DND-41 (cell line): ENCODE measurements around the gene GUCD1.

Experiments
- CTCF ChIP-seq: IDR thresholded peaks from 2 replicates; pipeline ENCODE4 v1.5.1; 2012; ENCODE audit warnings: borderline replicate concordance, low read length, moderate library complexity, mild to moderate bottlenecking; ENCODE audit not compliant: poor library complexity, severe bottlenecking; ENCODE audit errors: extremely low read depth
- EZH2 ChIP-seq: IDR thresholded peaks from 3 replicates; pipeline ENCODE4 v1.6.1; 2012; ENCODE audit warnings: borderline replicate concordance, low read depth, mild to moderate bottlenecking, moderate library complexity, low read length, inconsistent platforms; ENCODE audit not compliant: severe bottlenecking

DNA sequence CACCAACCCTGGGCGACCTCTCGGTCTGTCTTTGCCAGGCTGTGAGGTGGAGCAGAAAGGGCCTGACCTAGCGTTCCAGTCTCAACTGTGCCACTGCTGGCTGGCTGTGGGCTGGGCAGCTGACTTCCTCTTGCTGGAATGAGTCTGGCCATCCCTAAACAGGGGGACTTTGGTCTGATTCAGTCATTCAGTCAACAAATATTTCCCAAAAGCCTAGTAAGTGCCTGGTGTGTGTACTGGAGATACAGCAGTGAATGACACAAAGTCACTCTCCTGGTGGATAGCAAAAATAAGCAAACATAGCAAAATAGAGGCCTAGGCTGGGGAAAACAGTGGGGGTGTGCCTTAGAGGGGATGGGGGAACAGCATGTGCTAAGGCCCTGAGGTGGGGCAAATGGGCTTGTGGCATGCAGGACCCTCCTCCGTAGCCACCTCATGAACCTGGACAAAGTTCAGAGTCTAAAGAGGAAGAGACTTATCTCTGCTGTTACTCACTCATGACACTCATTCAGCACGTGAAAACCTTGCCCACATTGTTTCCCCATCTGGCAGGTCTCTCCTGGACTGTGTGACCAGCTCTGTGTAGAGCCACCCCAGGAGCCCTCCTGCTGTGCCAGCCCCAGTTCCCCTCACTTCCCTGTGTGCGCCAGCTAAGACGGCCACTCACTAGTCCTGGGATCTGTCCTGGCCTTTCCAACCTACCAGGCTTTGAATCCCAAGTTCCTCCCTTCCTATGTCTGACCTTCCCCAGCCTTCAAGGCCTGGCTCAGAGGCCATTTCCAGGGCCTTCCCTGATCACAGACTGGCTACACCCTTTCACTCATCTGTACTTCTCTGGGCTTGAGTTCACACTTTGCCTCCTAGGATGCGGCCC, 4.7 kb downstream of the GUCD1 start:
- TF ChIP-seq CTCF = no peak
- TF ChIP-seq EZH2 = no peak
